HCT116 (cell line): ENCODE measurements around the gene KLF16. TPM values are rescaled to one million over a fixed set of nuclear protein-coding genes. Genes with fewer than 3 reads are reported as not detected.

Experiments used
- ATAC-seq: fragments of 200-7000 bp; cut with Tn5 transposase; 2 replicates; pipeline ENCODE4 v1.9.1; 2020; ENCODE audit warnings: mild to moderate bottlenecking, moderate library complexity
- BruUV-seq: library from RNA; stranded (reverse); fragments of 400-500 nt; replicated peaks from 2 replicates; lab custom pipeline; 2021; lab: Mats Ljungman, UMichigan
- CTCF ChIA-PET: fragments of 300-600 bp; sonication (Branson Sonifier 250); formaldehyde crosslinking; loops from one replicate; lab custom pipeline; 2021; ENCODE audit warnings: antibody characterized with exemption; lab: Charles Lee
- POLR2A ChIA-PET: fragments of 300-600, 350-600 bp; sonication (Branson Sonifier 250); formaldehyde crosslinking; loops from one replicate; lab custom pipeline; 2021; ENCODE audit warnings: antibody characterized with exemption; lab: Charles Lee
- RAD21 ChIA-PET, 2 experiments: fragments of 300-600 bp; sonication (Branson Sonifier 250); formaldehyde crosslinking; loops; one replicate each; lab custom pipeline; 2023; ENCODE audit warnings: low total read pairs in 2 of 2; ENCODE audit not compliant: uncharacterized antibody in 2 of 2, unreplicated experiment in 2 of 2, low non-redundant PET in 1 of 2; lab: Charles Lee
- DNase-seq: peaks from one replicate; pipeline ENCODE4 v3.0.0-alpha.2; 2010; ENCODE audit warnings: low read depth, low spot score
- H2AFZ ChIP-seq: fragments of 200-600 bp; shearing (Covaris generic), sonication (generic); 2 replicates; pipeline ENCODE4 v1.6.1; 2017; ENCODE audit warnings: low read depth, mixed run types, mixed read lengths, antibody characterized with exemption, low read length; ENCODE audit not compliant: poor library complexity, severe bottlenecking
- H3K27ac ChIP-seq: 2 replicates; pipeline ENCODE4 v1.5.1; 2012; ENCODE audit warnings: low read depth, low read length
- H3K27me3 ChIP-seq: fragments of 200-600 bp; sonication (generic); 2 replicates; pipeline ENCODE4 v1.6.1; 2016; ENCODE audit warnings: mixed run types, low read length, mixed read lengths; ENCODE audit not compliant: insufficient read depth
- H3K36me3 ChIP-seq, 2 experiments: fragments of 200-500 bp in 1 of 2; fragments of 200-600 bp in 1 of 2; sonication (Bioruptor generic) in 1 of 2; sonication (generic) in 1 of 2; 2 replicates each; pipeline versions ENCODE4 v1.5.1 to v1.6.1; 2014 to 2016; ENCODE audit warnings: low read length in 2 of 2, inconsistent platforms in 1 of 2, mixed read lengths in 1 of 2, mixed run types in 1 of 2; ENCODE audit not compliant: insufficient read depth in 2 of 2, control insufficient read depth in 1 of 2
- H3K4me1 ChIP-seq, 2 experiments: fragments of 200-600 bp in 1 of 2; sonication (generic) in 1 of 2; 2 replicates each; pipeline versions ENCODE4 v1.5.1 to v1.6.1; 2012 to 2017; ENCODE audit warnings: low read length in 2 of 2, inconsistent platforms in 1 of 2, mild to moderate bottlenecking in 1 of 2, mixed read lengths in 1 of 2, mixed run types in 1 of 2, moderate library complexity in 1 of 2; ENCODE audit not compliant: insufficient read depth in 2 of 2, control insufficient read depth in 1 of 2
- H3K4me2 ChIP-seq: fragments of 200-600 bp; sonication (generic); 2 replicates; pipeline ENCODE4 v1.6.1; 2017; ENCODE audit warnings: mixed run types, low read length, mixed read lengths
- H3K4me3 ChIP-seq, 2 experiments: fragments of 200-600 bp in 1 of 2; sonication (generic) in 1 of 2; replicated peaks in 1 of 2; 2 replicates each; pipeline ENCODE4 v1.5.1; 2011 to 2016; ENCODE audit warnings: low read length in 2 of 2, control low read depth in 1 of 2, low read depth in 1 of 2, mild to moderate bottlenecking in 1 of 2, mixed read lengths in 1 of 2, mixed run types in 1 of 2
- H3K79me2 ChIP-seq: fragments of 200-600 bp; sonication (generic); 2 replicates; pipeline ENCODE4 v1.6.1; 2017; ENCODE audit warnings: mild to moderate bottlenecking, mixed run types, low read length, moderate library complexity, mixed read lengths; ENCODE audit not compliant: insufficient read depth
- H3K9ac ChIP-seq: fragments of 200-600 bp; sonication (generic); 2 replicates; pipeline ENCODE4 v1.6.1; 2016; ENCODE audit warnings: low read length, mixed read lengths
- H3K9me2 ChIP-seq: fragments of 200-600 bp; sonication (generic), shearing (Covaris generic); 2 replicates; pipeline ENCODE4 v1.6.1; 2017; ENCODE audit warnings: mixed run types, mild to moderate bottlenecking, moderate library complexity; ENCODE audit not compliant: insufficient read depth
- H3K9me3 ChIP-seq, 2 experiments: fragments of 200-500 bp in 1 of 2; fragments of 200-600 bp in 1 of 2; sonication (Bioruptor generic) in 1 of 2; sonication (generic) in 1 of 2; 2 replicates each; pipeline ENCODE4 v1.6.1; 2014 to 2017; ENCODE audit warnings: low read length in 2 of 2, mixed read lengths in 2 of 2, inconsistent platforms in 1 of 2, low read depth in 1 of 2, mild to moderate bottlenecking in 1 of 2, mixed run types in 1 of 2, moderate library complexity in 1 of 2; ENCODE audit not compliant: control insufficient read depth in 1 of 2, insufficient read depth in 1 of 2
- H4K20me1 ChIP-seq: fragments of 200-600 bp; sonication (generic), shearing (Covaris generic); 2 replicates; pipeline ENCODE4 v1.6.1; 2017; ENCODE audit warnings: mixed run types, mild to moderate bottlenecking, moderate library complexity; ENCODE audit not compliant: insufficient read depth
- ATF3 ChIP-seq: IDR thresholded peaks from 2 replicates; pipeline ENCODE4 v1.6.1; 2012
- CEBPB ChIP-seq: IDR thresholded peaks from 2 replicates; pipeline ENCODE4 v1.6.1; 2012; ENCODE audit warnings: low read depth
- EGR1 ChIP-seq: IDR thresholded peaks from 2 replicates; pipeline ENCODE4 v1.6.1; 2012; ENCODE audit warnings: low read depth
- EZH2phosphoT487 ChIP-seq: fragments of 200-600 bp; IDR thresholded peaks from 2 replicates; pipeline ENCODE4 v1.6.1; 2018; ENCODE audit warnings: antibody characterized with exemption, borderline replicate concordance
- FOSL1 ChIP-seq: IDR thresholded peaks from 2 replicates; pipeline ENCODE4 v1.6.1; 2012; ENCODE audit warnings: low read depth
- JUND ChIP-seq: IDR thresholded peaks from 2 replicates; pipeline ENCODE4 v1.6.1; 2012
- MAX ChIP-seq: IDR thresholded peaks from 2 replicates; pipeline ENCODE4 v1.6.1; 2012
- POLR2A ChIP-seq: IDR thresholded peaks from 2 replicates; pipeline ENCODE4 v1.7.0; 2011; ENCODE audit warnings: borderline replicate concordance; ENCODE audit not compliant: insufficient read depth, insufficient read length; ENCODE audit errors: extremely low read depth
- RAD21 ChIP-seq: IDR thresholded peaks from 2 replicates; pipeline ENCODE4 v1.6.1; 2012; ENCODE audit warnings: low read depth, mild to moderate bottlenecking
- REST ChIP-seq: IDR thresholded peaks from 2 replicates; pipeline ENCODE4 v1.6.1; 2012; ENCODE audit warnings: low read depth
- SIN3A ChIP-seq: IDR thresholded peaks from 2 replicates; pipeline ENCODE4 v1.6.1; 2012; ENCODE audit warnings: low read depth
- SP1 ChIP-seq: IDR thresholded peaks from 2 replicates; pipeline ENCODE4 v1.6.1; 2012; ENCODE audit warnings: low read depth
- ZFX ChIP-seq: fragments of 450-650 bp; IDR thresholded peaks from 2 replicates; pipeline ENCODE4 v1.6.1; 2017
- intact Hi-C: fragments of 100-400 bp; cut with micrococcal nuclease; formaldehyde crosslinking; loops from 2 replicates; pipeline ENCODE4 v1.10.0; 2022
- total RNA-seq: library from RNA; stranded (reverse); gene quantifications from one replicate; pipeline ENCODE4 v1.2.1, GENCODE V29; 2021; ENCODE audit not compliant: unreplicated experiment

KLF16 gene
- total RNA-seq, 1 experiment from 2014 or later: 64.3 TPM

GRCh38 chr19:1808395-1808731 is 55.0 kb downstream of the KLF16 start (continued):
- TF ChIP-seq ZFX: no peak
- TF ChIP-seq EZH2phosphoT487: no peak

GRCh38 chr19:1807695-1808394 is 55.5 kb downstream of the KLF16 start:
- H3K4me2 ChIP-seq: no peak overlapping the region
- no peak overlapping the region for H3K4me3 ChIP-seq
- no peak for DNase-seq
- no peaks in the 10 kb centered on the region for H4K20me1 ChIP-seq
- intact Hi-C loops: no loop called here
- no peaks in the 10 kb centered on the region for H3K9me3 ChIP-seq
- ChIA-PET POLR2A (no interaction called here), RAD21 (no interaction called here), CTCF (no interaction called here)
- H3K4me1 ChIP-seq: peaks cover 12 to 27% of the 10 kb centered on the region in 2 experiments
- H3K9ac ChIP-seq: no peak overlapping the region
- no peaks in the 10 kb centered on the region for H3K27me3 ChIP-seq
- no peak for TF ChIP-seq FOSL1
- TF ChIP-seq, all 23 proteins: peak for 0
- ATAC-seq: no peak
- no TSS peak for BruUV-seq
- no peak overlapping the region for H3K27ac ChIP-seq
- no peak overlapping the region for H2AFZ ChIP-seq
- H3K36me3 ChIP-seq: no peaks in the 10 kb centered on the region; a peak in 1 of 4 replicates
- no peaks in the 10 kb centered on the region for H3K79me2 ChIP-seq
- no peaks in the 10 kb centered on the region for H3K9me2 ChIP-seq

- H3K27me3 ChIP-seq: no peaks in the 10 kb centered on the region
- no peak overlapping the region for H2AFZ ChIP-seq
- H3K9me3 ChIP-seq: no peaks in the 10 kb centered on the region
- H3K79me2 ChIP-seq: no peaks in the 10 kb centered on the region
- no peak overlapping the region for H3K9ac ChIP-seq
- ChIA-PET CTCF (no interaction called here), RAD21 (no interaction called here), POLR2A (no interaction called here)
- no peak overlapping the region for H3K4me2 ChIP-seq
- no peaks in the 10 kb centered on the region for H4K20me1 ChIP-seq
- intact Hi-C loops: no loop called here
- H3K36me3 ChIP-seq: no peaks in the 10 kb centered on the region; a peak in 1 of 4 replicates
- H3K27ac ChIP-seq: no peak overlapping the region
- H3K4me1 ChIP-seq: peaks cover 12 to 21% of the 10 kb centered on the region in 2 experiments
- BruUV-seq: no TSS peak
- ATAC-seq: no peak
- no peak overlapping the region for H3K4me3 ChIP-seq
- no peak for DNase-seq
- no peaks in the 10 kb centered on the region for H3K9me2 ChIP-seq
- no peak for TF ChIP-seq MAX
- TF ChIP-seq ATF3: no peak
- no peak for TF ChIP-seq EGR1
- TF ChIP-seq JUND: no peak
- TF ChIP-seq SIN3A: no peak
- TF ChIP-seq POLR2A: no peak
- TF ChIP-seq CEBPB: no peak
- no peak for TF ChIP-seq RAD21
- TF ChIP-seq SP1: no peak
- TF ChIP-seq REST: no peak
- TF ChIP-seq ZFX: no peak
Observed at GRCh38 chr19:1807030-1807694, 56.2 kb downstream of the KLF16 start.
